OCI-LY1 (cell line): ENCODE measurements around the gene MBNL1.
"Not testable (repeated sequence)": the region's sequence is repeated elsewhere in the genome, so short reads cannot be mapped to it uniquely, and the experiment has no call there.

Experiments used
- H2AFZ ChIP-seq: fragments of 200-600 bp; sonication (generic), shearing (Covaris generic); 2 replicates; pipeline ENCODE4 v1.6.0; 2014; ENCODE audit warnings: antibody characterized with exemption, mild to moderate bottlenecking, low read length
- H3F3A ChIP-seq: fragments of 200-600 bp; sonication (generic), shearing (Covaris generic); 2 replicates; pipeline ENCODE4 v1.6.0; 2014; ENCODE audit warnings: mild to moderate bottlenecking, antibody characterized with exemption, low read length, moderate library complexity; ENCODE audit not compliant: insufficient read depth
- H3K27ac ChIP-seq: fragments of 200-600 bp; sonication (generic); 2 replicates; pipeline ENCODE4 v1.5.1; 2014; ENCODE audit warnings: low read length, mixed run types, mild to moderate bottlenecking, low read depth; ENCODE audit not compliant: poor library complexity, severe bottlenecking
- H3K27me3 ChIP-seq: fragments of 200-600 bp; sonication (generic); 2 replicates; pipeline ENCODE4 v1.6.0; 2014; ENCODE audit warnings: antibody characterized with exemption, mild to moderate bottlenecking, low read length, moderate library complexity; ENCODE audit not compliant: insufficient read depth
- H3K36me3 ChIP-seq: fragments of 200-600 bp; sonication (generic); 2 replicates; pipeline ENCODE4 v1.6.1; 2014; ENCODE audit warnings: mild to moderate bottlenecking, antibody characterized with exemption, low read length, moderate library complexity, mixed read lengths; ENCODE audit not compliant: insufficient read depth
- H3K4me1 ChIP-seq: fragments of 200-600 bp; sonication (generic); 2 replicates; pipeline ENCODE4 v1.5.1; 2014; ENCODE audit warnings: mild to moderate bottlenecking, low read length, moderate library complexity; ENCODE audit not compliant: insufficient read depth, severe bottlenecking
- H3K4me2 ChIP-seq: fragments of 200-600 bp; sonication (generic), shearing (Covaris generic); 2 replicates; pipeline ENCODE4 v1.6.1; 2014; ENCODE audit warnings: low read length
- H3K4me3 ChIP-seq: fragments of 200-600 bp; sonication (generic); 2 replicates; pipeline ENCODE4 v1.5.1; 2014; ENCODE audit warnings: low read length, low read depth, mild to moderate bottlenecking, mixed read lengths; ENCODE audit not compliant: poor library complexity, severe bottlenecking
- H3K79me2 ChIP-seq: fragments of 200-600 bp; shearing (Covaris generic); 2 replicates; pipeline ENCODE4 v1.6.1; 2016; ENCODE audit warnings: mixed run types, low read length, mixed read lengths; ENCODE audit not compliant: insufficient read depth
- H3K9ac ChIP-seq: fragments of 200-600 bp; sonication (generic), shearing (Covaris generic); 2 replicates; pipeline ENCODE4 v1.6.1; 2014; ENCODE audit warnings: mild to moderate bottlenecking, low read length, mixed read lengths
- H3K9me2 ChIP-seq: fragments of 200-600 bp; sonication (generic), shearing (Covaris generic); 2 replicates; pipeline ENCODE4 v1.6.1; 2014; ENCODE audit warnings: low read depth, mild to moderate bottlenecking, low read length, mixed read lengths
- H3K9me3 ChIP-seq: fragments of 200-600 bp; shearing (Covaris generic); 2 replicates; pipeline ENCODE4 v1.6.1; 2014; ENCODE audit warnings: low read length, mixed read lengths
- H4K20me1 ChIP-seq: fragments of 200-600 bp; sonication (generic), shearing (Covaris generic); 2 replicates; pipeline ENCODE4 v1.6.0; 2016; ENCODE audit warnings: mild to moderate bottlenecking, low read length; ENCODE audit not compliant: insufficient read depth
- EZH2 ChIP-seq: fragments of 200-600 bp; sonication (generic), shearing (Covaris generic); IDR thresholded peaks from 2 replicates; pipeline ENCODE4 v1.8.0; 2017; ENCODE audit warnings: borderline replicate concordance, mixed run types, mild to moderate bottlenecking, antibody characterized with exemption, low read length, moderate library complexity, mixed read lengths
- TF ChIP-seq, protein P1 (sequence below): fragments of 200-600 bp; sonication (generic), shearing (Covaris generic); IDR thresholded peaks from 2 replicates; pipeline ENCODE4 v1.5.1; 2017; ENCODE audit warnings: mild to moderate bottlenecking, antibody characterized with exemption, low read length, moderate library complexity, mixed read lengths

MBNL1 gene

DNA sequence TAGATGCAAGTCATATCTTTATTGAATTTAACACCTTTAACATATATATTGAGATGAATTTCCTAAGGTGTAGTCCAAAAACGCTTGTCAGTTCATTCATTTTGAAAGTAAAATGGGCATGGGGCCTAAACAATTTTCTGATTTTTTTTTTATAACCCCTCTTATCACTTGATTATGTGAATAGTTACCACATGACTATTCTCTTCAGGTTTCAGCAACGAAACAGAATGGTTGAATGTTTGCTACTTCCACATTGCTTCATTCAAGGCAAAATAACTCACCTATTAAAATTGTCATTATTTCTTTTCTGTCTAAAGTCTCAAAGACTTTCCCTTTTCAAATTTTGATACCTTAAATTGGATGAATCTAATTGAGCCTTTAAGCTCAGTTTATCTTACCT is 96.4 kb downstream of the MBNL1 start:
- no peaks in the 10 kb centered on the region for H3K27me3 ChIP-seq
- H3K4me2 ChIP-seq: no peak overlapping the region
- H3K9me2 ChIP-seq: no peaks in the 10 kb centered on the region
- peaks cover 76% of the 10 kb centered on the region for H3K36me3 ChIP-seq
- no peak overlapping the region for H3K4me3 ChIP-seq
- no peaks in the 10 kb centered on the region for H3K4me1 ChIP-seq
- H3K27ac ChIP-seq: no peak overlapping the region
- 0 out of 2 replicates have a peak, but pooled peaks cover 3% of the 10 kb centered on the region for H4K20me1 ChIP-seq
- H3K79me2 ChIP-seq: peaks cover 99% of the 10 kb centered on the region
- H3F3A ChIP-seq: no peaks in the 10 kb centered on the region
- TF ChIP-seq EZH2: no peak
- TF ChIP-seq, protein P1, sequence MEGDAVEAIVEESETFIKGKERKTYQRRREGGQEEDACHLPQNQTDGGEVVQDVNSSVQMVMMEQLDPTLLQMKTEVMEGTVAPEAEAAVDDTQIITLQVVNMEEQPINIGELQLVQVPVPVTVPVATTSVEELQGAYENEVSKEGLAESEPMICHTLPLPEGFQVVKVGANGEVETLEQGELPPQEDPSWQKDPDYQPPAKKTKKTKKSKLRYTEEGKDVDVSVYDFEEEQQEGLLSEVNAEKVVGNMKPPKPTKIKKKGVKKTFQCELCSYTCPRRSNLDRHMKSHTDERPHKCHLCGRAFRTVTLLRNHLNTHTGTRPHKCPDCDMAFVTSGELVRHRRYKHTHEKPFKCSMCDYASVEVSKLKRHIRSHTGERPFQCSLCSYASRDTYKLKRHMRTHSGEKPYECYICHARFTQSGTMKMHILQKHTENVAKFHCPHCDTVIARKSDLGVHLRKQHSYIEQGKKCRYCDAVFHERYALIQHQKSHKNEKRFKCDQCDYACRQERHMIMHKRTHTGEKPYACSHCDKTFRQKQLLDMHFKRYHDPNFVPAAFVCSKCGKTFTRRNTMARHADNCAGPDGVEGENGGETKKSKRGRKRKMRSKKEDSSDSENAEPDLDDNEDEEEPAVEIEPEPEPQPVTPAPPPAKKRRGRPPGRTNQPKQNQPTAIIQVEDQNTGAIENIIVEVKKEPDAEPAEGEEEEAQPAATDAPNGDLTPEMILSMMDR: no peak
- H3K9me3 ChIP-seq: no peaks in the 10 kb centered on the region
- H3K9ac ChIP-seq: no peak overlapping the region
- H2AFZ ChIP-seq: no peak overlapping the region

DNA sequence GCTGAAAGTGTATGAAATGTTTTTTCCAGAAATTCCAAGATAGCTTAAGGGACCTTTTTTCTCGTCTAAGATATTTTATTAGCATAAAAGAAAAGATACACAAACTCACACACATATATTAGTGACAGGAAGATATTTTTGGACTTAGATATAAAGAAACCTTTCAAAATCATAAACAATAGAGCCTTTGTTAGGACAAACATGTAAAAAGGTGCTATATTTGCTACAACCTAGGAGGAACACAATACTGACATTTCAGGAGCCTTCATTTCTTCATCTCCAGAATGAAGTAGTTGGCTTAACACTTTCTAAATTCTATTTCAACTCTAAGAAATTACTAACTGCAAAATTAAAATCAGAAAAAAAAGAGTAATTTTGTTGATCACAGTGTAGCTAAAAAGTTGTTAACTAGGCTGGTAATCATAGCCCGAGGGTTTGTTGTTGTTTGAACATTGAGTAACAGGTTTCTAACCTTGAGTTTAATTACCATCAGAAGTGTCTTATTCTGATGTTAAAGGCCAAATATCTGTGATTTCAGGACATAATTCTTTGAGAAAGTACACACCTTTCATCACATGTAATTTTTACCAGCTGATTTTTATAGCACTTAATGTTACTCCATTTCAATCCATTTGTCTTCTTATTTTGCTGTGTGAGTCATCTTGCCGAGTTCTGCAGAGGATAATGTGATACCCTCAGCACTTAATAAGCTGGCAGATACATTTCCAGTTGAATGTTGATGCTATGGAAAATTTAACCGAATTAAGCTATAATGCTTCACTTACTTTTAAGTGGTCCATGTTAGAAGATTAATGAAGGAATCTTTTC is 97.3 kb downstream of the MBNL1 start:
- peaks cover 81% of the 10 kb centered on the region for H3K36me3 ChIP-seq

GRCh38 chr3:152367192-152367591 is 98.5 kb downstream of the MBNL1 start:
- not testable (repeated sequence) for H3F3A ChIP-seq, H3K9ac ChIP-seq

More for the DNA sequence above, 97.3 kb downstream of the MBNL1 start:
- no peak overlapping the region for H3K27ac ChIP-seq
- H3K27me3 ChIP-seq: no peaks in the 10 kb centered on the region
- no peak overlapping the region for H3K4me3 ChIP-seq
- TF ChIP-seq, protein P1: no peak
- no peak for TF ChIP-seq EZH2
- H3K9ac ChIP-seq: no peak overlapping the region
- no peaks in the 10 kb centered on the region for H3F3A ChIP-seq
- no peaks in the 10 kb centered on the region for H3K9me2 ChIP-seq
- no peaks in the 10 kb centered on the region for H3K9me3 ChIP-seq
- H4K20me1 ChIP-seq: 0 out of 2 replicates have a peak, but pooled peaks cover 3% of the 10 kb centered on the region
- no peaks in the 10 kb centered on the region for H3K4me1 ChIP-seq
- H3K4me2 ChIP-seq: no peak overlapping the region
- H2AFZ ChIP-seq: no peak overlapping the region
- H3K79me2 ChIP-seq: peaks cover 99% of the 10 kb centered on the region

DNA sequence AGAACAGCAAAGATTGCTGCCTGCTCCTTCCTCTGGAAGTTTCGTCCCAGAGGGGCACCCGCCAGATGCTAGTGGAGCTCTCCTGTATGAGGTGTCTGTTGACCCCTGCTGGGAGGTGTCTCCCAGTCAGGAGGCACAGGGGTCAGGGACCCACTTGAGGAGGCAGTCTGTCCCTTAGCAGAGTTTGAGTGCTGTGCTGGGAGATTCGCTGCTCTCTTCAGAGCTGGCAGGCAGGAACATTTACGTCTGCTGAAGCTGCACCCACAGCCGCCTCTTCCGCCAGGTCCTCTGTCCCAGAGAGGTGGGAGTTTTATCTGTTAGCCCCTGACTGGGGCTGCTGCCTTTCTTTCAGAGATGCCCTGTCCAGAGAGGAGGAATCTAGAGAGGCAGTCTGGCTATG is 103.9 kb downstream of the MBNL1 start:
- Histone ChIP-seq H3K4me1 (peaks cover 51% of the 10 kb centered on the region), H3K27ac (peak overlapping the region; percentile 31), H3K79me2 (peaks cover 96% of the 10 kb centered on the region), H3K36me3 (peaks cover 57% of the 10 kb centered on the region), H3F3A (peaks cover 12% of the 10 kb centered on the region; the same call in 1 of the 2 replicates)
- H3K27me3 ChIP-seq, H3K9me2 ChIP-seq, H3K9ac ChIP-seq, H3K4me2 ChIP-seq, H4K20me1 ChIP-seq, H3K9me3 ChIP-seq, H3K4me3 ChIP-seq, H2AFZ ChIP-seq: not testable (repeated sequence)

More at GRCh38 chr3:152367192-152367591, 98.5 kb downstream of the MBNL1 start:
- not testable (repeated sequence) for H3K27ac ChIP-seq, H3K4me2 ChIP-seq, H3K9me3 ChIP-seq, H2AFZ ChIP-seq, H3K4me1 ChIP-seq, H3K4me3 ChIP-seq, H3K27me3 ChIP-seq, H4K20me1 ChIP-seq, H3K9me2 ChIP-seq
- H3K36me3 ChIP-seq: peaks cover 81% of the 10 kb centered on the region
- peaks cover 99% of the 10 kb centered on the region for H3K79me2 ChIP-seq
